Measurements from ENCODE around the gene HSD11B2. TPM values are rescaled to one million over a fixed set of nuclear protein-coding genes. Genes with fewer than 3 reads are reported as not detected.
"Not testable (repeated sequence)": the region's sequence is repeated elsewhere in the genome, so short reads cannot be mapped to it uniquely, and the experiment has no call there.

The HSD11B2 gene
- total and polyA plus RNA-seq, 10 donors: 0.85 to 18.3 (median 4.2) TPM

GRCh38 chr16:67409631-67410030 is 21.3 kb upstream of the HSD11B2 start:
- no peak for TF ChIP-seq POLR2AphosphoS5 (IDR thresholded peaks at IDR 0.05)
- TF ChIP-seq, protein P1, sequence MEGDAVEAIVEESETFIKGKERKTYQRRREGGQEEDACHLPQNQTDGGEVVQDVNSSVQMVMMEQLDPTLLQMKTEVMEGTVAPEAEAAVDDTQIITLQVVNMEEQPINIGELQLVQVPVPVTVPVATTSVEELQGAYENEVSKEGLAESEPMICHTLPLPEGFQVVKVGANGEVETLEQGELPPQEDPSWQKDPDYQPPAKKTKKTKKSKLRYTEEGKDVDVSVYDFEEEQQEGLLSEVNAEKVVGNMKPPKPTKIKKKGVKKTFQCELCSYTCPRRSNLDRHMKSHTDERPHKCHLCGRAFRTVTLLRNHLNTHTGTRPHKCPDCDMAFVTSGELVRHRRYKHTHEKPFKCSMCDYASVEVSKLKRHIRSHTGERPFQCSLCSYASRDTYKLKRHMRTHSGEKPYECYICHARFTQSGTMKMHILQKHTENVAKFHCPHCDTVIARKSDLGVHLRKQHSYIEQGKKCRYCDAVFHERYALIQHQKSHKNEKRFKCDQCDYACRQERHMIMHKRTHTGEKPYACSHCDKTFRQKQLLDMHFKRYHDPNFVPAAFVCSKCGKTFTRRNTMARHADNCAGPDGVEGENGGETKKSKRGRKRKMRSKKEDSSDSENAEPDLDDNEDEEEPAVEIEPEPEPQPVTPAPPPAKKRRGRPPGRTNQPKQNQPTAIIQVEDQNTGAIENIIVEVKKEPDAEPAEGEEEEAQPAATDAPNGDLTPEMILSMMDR (IDR thresholded peaks at IDR 0.05 in 8 of 11, conservative IDR thresholded peaks at IDR 0.05 in 3 of 11): no peak
- TF ChIP-seq POLR2A (IDR thresholded peaks at IDR 0.05): no peak
- Histone ChIP-seq H3K9me3 (no peaks in the 10 kb centered on the region), H3K4me1 (peaks cover 0 to 35% (median 17%) of the 10 kb centered on the region in 6 donors), H3K36me3 (no peaks in the 10 kb centered on the region), H3K27ac (no peak overlapping the region), H3K27me3 (replicated peaks in 1 of 7) (no peaks in the 10 kb centered on the region), H3K4me3 (no peak overlapping the region)
- DNase-seq: no peak
- WGBS, 5 donors: 71 to 87% (median 81%) methylated on average over 9 of the region's 9 CpGs
- intact Hi-C loops (cut with DNase I; ENCODE audit: low total_unique reads): loop anchor here (10.0 kb wide), 1 partner anchor 145 kb away; no protein-coding TSS in a partner anchor

- TF ChIP-seq POLR2AphosphoS5 (IDR thresholded peaks at IDR 0.05) (no peak), POLR2A (IDR thresholded peaks at IDR 0.05) (no peak)
- TF ChIP-seq, protein P1 (IDR thresholded peaks at IDR 0.05 in 8 of 11, conservative IDR thresholded peaks at IDR 0.05 in 3 of 11): no peak
- H3K4me3 ChIP-seq: no peak overlapping the region
- H3K4me1 ChIP-seq: peaks cover 7 to 49% (median 31%) of the 10 kb centered on the region in 6 donors
- H3K27me3 ChIP-seq (replicated peaks in 1 of 7): peaks cover 0 to 9% (median 0%) of the 10 kb centered on the region in 7 donors
- intact Hi-C loops (cut with DNase I; ENCODE audit: low total_unique reads): no loop called here
- WGBS, 5 donors: 86 to 95% (median 88%) methylated on average over 3 of the region's 3 CpGs
- peak overlapping the region in 1 of 8 donors; percentile 8 for H3K27ac ChIP-seq
- DNase-seq: no peak
- no peaks in the 10 kb centered on the region for H3K36me3 ChIP-seq
- no peaks in the 10 kb centered on the region for H3K9me3 ChIP-seq
Measured at GRCh38 chr16:67411339-67411738, 19.6 kb upstream of the HSD11B2 start.

DNA sequence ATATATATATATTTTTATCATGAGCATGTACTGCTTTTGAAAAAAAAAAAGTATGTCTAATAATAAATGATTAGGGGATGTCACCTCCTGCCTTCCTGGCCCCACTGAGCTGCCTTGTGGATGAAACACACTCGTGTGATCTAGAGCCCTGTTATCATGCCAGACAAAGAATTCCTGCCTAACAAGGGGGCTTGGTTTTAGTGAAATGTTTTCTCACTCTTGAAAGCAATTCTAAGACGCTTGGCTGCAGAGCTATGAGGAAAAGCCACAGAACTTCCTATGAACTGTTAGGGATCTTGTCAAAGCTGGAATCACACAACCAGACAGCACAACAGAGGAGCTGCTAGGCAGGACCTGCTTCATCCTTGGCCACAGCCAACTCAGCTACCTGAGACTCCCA is 18.6 kb upstream of the HSD11B2 start:
- intact Hi-C loops (cut with DNase I; ENCODE audit: low total_unique reads): no loop called here
- WGBS, 5 donors: 31 to 52% (median 41%) methylated on average over 2 of the region's 2 CpGs
- Histone ChIP-seq H3K4me3 (no peak overlapping the region), H3K36me3 (no peaks in the 10 kb centered on the region), H3K27ac (peak overlapping the region in 6 of 8 donors; percentile 26 to 93 (median 88)), H3K4me1 (peaks cover 7 to 52% (median 36%) of the 10 kb centered on the region in 6 donors), H3K27me3 (replicated peaks in 1 of 7) (peaks cover 0 to 19% (median 0%) of the 10 kb centered on the region in 7 donors), H3K9me3 (no peaks in the 10 kb centered on the region)
- no peak for DNase-seq
- TF ChIP-seq POLR2AphosphoS5 (IDR thresholded peaks at IDR 0.05) (no peak), POLR2A (IDR thresholded peaks at IDR 0.05) (no peak)
- TF ChIP-seq, protein P1 (IDR thresholded peaks at IDR 0.05 in 8 of 11, conservative IDR thresholded peaks at IDR 0.05 in 3 of 11): no peak

DNA sequence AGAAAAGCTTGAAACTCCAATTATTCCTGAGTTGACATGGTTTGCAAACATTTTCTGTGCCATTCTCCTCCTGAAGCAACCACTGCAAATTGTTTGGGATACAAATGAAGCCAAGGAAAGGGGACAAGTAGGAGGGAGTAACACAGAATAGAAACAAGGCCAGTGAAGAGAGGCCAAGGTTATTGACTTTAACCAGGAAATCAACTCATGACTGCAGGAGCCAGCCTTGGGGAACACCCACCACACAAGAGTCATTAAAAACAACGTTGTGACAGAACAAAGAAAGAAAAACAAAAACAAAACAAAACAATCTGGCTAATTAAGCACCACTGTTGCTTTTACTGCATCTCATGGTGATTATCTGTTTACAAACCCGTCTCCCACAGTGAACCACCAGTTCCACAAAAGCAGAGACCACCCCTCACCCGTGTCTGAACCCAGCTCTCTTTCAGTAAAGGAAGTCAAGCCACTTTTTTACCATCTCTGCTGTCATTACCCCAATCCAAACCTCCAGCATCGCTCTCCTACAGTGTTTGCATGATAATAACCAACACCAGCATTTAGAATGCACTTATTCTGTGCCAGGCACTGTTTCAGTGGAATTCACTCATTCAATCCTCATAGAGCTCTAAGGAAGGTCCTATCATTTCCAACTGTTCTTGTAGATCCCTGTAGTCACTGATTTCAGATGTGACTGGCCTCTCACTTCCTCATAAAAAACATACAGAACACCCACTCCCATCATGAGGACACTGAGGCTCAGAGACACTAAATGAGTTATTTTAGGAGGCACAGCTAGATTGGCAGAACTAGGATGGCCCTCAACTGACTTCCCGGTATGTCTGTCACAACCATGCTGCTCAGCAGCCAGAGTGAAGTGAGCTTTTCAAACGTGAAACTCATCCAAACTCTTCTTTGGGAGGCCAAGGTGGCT is 16.7 kb upstream of the HSD11B2 start:
- WGBS, 5 donors: 53 to 69% (median 60%) methylated on average over 6 of the region's 6 CpGs

DNA sequence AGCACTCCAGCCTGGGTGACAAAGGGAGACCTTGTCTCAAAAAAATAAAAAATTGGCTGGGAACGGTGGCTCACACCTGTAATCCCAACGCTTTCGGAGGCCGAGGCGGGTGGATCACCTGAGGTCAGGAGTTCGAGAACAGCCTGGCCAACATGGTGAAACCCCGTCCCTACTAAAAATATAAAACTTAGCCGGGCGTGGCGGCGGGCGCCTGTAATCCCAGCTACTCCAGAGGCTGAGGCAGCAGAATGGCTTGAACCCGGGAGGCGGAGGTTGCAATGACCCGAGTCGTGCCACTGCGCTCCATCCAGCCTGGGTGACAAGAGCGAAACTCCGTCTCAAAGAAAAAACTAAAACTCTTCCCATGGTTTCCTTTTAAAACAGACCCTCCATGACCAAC is 15.5 kb upstream of the HSD11B2 start:
- peaks cover 7 to 52% (median 35%) of the 10 kb centered on the region in 6 donors for H3K4me1 ChIP-seq
- intact Hi-C loops (cut with DNase I; ENCODE audit: low total_unique reads); H3K9me3 ChIP-seq; H3K36me3 ChIP-seq; DNase-seq: not testable (repeated sequence)
- H3K27ac ChIP-seq: peak overlapping the region; percentile 51 to 93 (median 88)
- peaks cover 0 to 25% (median 0%) of the 10 kb centered on the region in 7 donors for H3K27me3 ChIP-seq (replicated peaks in 1 of 7)
- WGBS, 5 donors: 78 to 87% (median 84%) methylated on average over 19 of the region's 19 CpGs
- peak overlapping the region; percentile 55 to 94 (median 81) for H3K4me3 ChIP-seq

More for the DNA sequence above, 16.7 kb upstream of the HSD11B2 start:
- TF ChIP-seq POLR2AphosphoS5 (IDR thresholded peaks at IDR 0.05): peak in 1 of 3 donors; percentile 49
- TF ChIP-seq, protein P1 (IDR thresholded peaks at IDR 0.05 in 8 of 11, conservative IDR thresholded peaks at IDR 0.05 in 3 of 11): no peak
- Histone ChIP-seq H3K27ac (peak overlapping the region; percentile 51 to 93 (median 88)), H3K9me3 (no peaks in the 10 kb centered on the region), H3K4me3 (peak overlapping the region in 1 of 8 donors; percentile 94), H3K36me3 (no peaks in the 10 kb centered on the region), H3K27me3 (replicated peaks in 1 of 7) (peaks cover 0 to 25% (median 0%) of the 10 kb centered on the region in 7 donors), H3K4me1 (peaks cover 7 to 52% (median 36%) of the 10 kb centered on the region in 6 donors)
- DNase-seq: no peak
- intact Hi-C loops (cut with DNase I; ENCODE audit: low total_unique reads): no loop called here

Measured in spleen (tissue), 11 donors.